HCT116 (cell line): Measurements from ENCODE around the gene GPR180. TPM values are rescaled to one million over a fixed set of nuclear protein-coding genes. Genes with fewer than 3 reads are reported as not detected.
"Not testable (repeated sequence)": the region's sequence is repeated elsewhere in the genome, so short reads cannot be mapped to it uniquely, and the experiment has no call there.

ENCODE experiments used
- ATAC-seq: fragments of 200-7000 bp; cut with Tn5 transposase; 2 replicates; pipeline ENCODE4 v1.9.1; 2020; ENCODE audit warnings: mild to moderate bottlenecking, moderate library complexity
- BruUV-seq: library from RNA; stranded (reverse); fragments of 400-500 nt; replicated peaks from 2 replicates; lab custom pipeline; 2021; lab: Mats Ljungman, UMichigan
- CTCF ChIA-PET: fragments of 300-600 bp; sonication (Branson Sonifier 250); formaldehyde crosslinking; loops from one replicate; lab custom pipeline; 2021; ENCODE audit warnings: antibody characterized with exemption; lab: Charles Lee
- POLR2A ChIA-PET: fragments of 300-600, 350-600 bp; sonication (Branson Sonifier 250); formaldehyde crosslinking; loops from one replicate; lab custom pipeline; 2021; ENCODE audit warnings: antibody characterized with exemption; lab: Charles Lee
- RAD21 ChIA-PET, 2 experiments: fragments of 300-600 bp; sonication (Branson Sonifier 250); formaldehyde crosslinking; loops; one replicate each; lab custom pipeline; 2023; ENCODE audit warnings: low total read pairs in 2 of 2; ENCODE audit not compliant: uncharacterized antibody in 2 of 2, unreplicated experiment in 2 of 2, low non-redundant PET in 1 of 2; lab: Charles Lee
- DNase-seq: peaks from one replicate; pipeline ENCODE4 v3.0.0-alpha.2; 2010; ENCODE audit warnings: low read depth, low spot score
- H2AFZ ChIP-seq: fragments of 200-600 bp; shearing (Covaris generic), sonication (generic); 2 replicates; pipeline ENCODE4 v1.6.1; 2017; ENCODE audit warnings: low read depth, mixed run types, mixed read lengths, antibody characterized with exemption, low read length; ENCODE audit not compliant: poor library complexity, severe bottlenecking
- H3K27ac ChIP-seq: 2 replicates; pipeline ENCODE4 v1.5.1; 2012; ENCODE audit warnings: low read depth, low read length
- H3K27me3 ChIP-seq: fragments of 200-600 bp; sonication (generic); 2 replicates; pipeline ENCODE4 v1.6.1; 2016; ENCODE audit warnings: mixed run types, low read length, mixed read lengths; ENCODE audit not compliant: insufficient read depth
- H3K36me3 ChIP-seq, 2 experiments: fragments of 200-500 bp in 1 of 2; fragments of 200-600 bp in 1 of 2; sonication (Bioruptor generic) in 1 of 2; sonication (generic) in 1 of 2; 2 replicates each; pipeline versions ENCODE4 v1.5.1 to v1.6.1; 2014 to 2016; ENCODE audit warnings: low read length in 2 of 2, inconsistent platforms in 1 of 2, mixed read lengths in 1 of 2, mixed run types in 1 of 2; ENCODE audit not compliant: insufficient read depth in 2 of 2, control insufficient read depth in 1 of 2
- H3K4me1 ChIP-seq, 2 experiments: fragments of 200-600 bp in 1 of 2; sonication (generic) in 1 of 2; 2 replicates each; pipeline versions ENCODE4 v1.5.1 to v1.6.1; 2012 to 2017; ENCODE audit warnings: low read length in 2 of 2, inconsistent platforms in 1 of 2, mild to moderate bottlenecking in 1 of 2, mixed read lengths in 1 of 2, mixed run types in 1 of 2, moderate library complexity in 1 of 2; ENCODE audit not compliant: insufficient read depth in 2 of 2, control insufficient read depth in 1 of 2
- H3K4me2 ChIP-seq: fragments of 200-600 bp; sonication (generic); 2 replicates; pipeline ENCODE4 v1.6.1; 2017; ENCODE audit warnings: mixed run types, low read length, mixed read lengths
- H3K4me3 ChIP-seq, 2 experiments: fragments of 200-600 bp in 1 of 2; sonication (generic) in 1 of 2; replicated peaks in 1 of 2; 2 replicates each; pipeline ENCODE4 v1.5.1; 2011 to 2016; ENCODE audit warnings: low read length in 2 of 2, control low read depth in 1 of 2, low read depth in 1 of 2, mild to moderate bottlenecking in 1 of 2, mixed read lengths in 1 of 2, mixed run types in 1 of 2
- H3K79me2 ChIP-seq: fragments of 200-600 bp; sonication (generic); 2 replicates; pipeline ENCODE4 v1.6.1; 2017; ENCODE audit warnings: mild to moderate bottlenecking, mixed run types, low read length, moderate library complexity, mixed read lengths; ENCODE audit not compliant: insufficient read depth
- H3K9ac ChIP-seq: fragments of 200-600 bp; sonication (generic); 2 replicates; pipeline ENCODE4 v1.6.1; 2016; ENCODE audit warnings: low read length, mixed read lengths
- H3K9me2 ChIP-seq: fragments of 200-600 bp; sonication (generic), shearing (Covaris generic); 2 replicates; pipeline ENCODE4 v1.6.1; 2017; ENCODE audit warnings: mixed run types, mild to moderate bottlenecking, moderate library complexity; ENCODE audit not compliant: insufficient read depth
- H3K9me3 ChIP-seq, 2 experiments: fragments of 200-500 bp in 1 of 2; fragments of 200-600 bp in 1 of 2; sonication (Bioruptor generic) in 1 of 2; sonication (generic) in 1 of 2; 2 replicates each; pipeline ENCODE4 v1.6.1; 2014 to 2017; ENCODE audit warnings: low read length in 2 of 2, mixed read lengths in 2 of 2, inconsistent platforms in 1 of 2, low read depth in 1 of 2, mild to moderate bottlenecking in 1 of 2, mixed run types in 1 of 2, moderate library complexity in 1 of 2; ENCODE audit not compliant: control insufficient read depth in 1 of 2, insufficient read depth in 1 of 2
- H4K20me1 ChIP-seq: fragments of 200-600 bp; sonication (generic), shearing (Covaris generic); 2 replicates; pipeline ENCODE4 v1.6.1; 2017; ENCODE audit warnings: mixed run types, mild to moderate bottlenecking, moderate library complexity; ENCODE audit not compliant: insufficient read depth
- CEBPB ChIP-seq: IDR thresholded peaks from 2 replicates; pipeline ENCODE4 v1.6.1; 2012; ENCODE audit warnings: low read depth
- CTCF ChIP-seq, 3 experiments: fragments of 200-600 bp in 1 of 3; sonication (generic) in 1 of 3; IDR thresholded peaks in 2 of 3; conservative IDR thresholded peaks in 1 of 3; 2 replicates each; pipeline ENCODE4 v1.5.1; 2012 to 2017; ENCODE audit warnings: low read depth in 2 of 3, low read length in 2 of 3, antibody characterized with exemption in 1 of 3, borderline replicate concordance in 1 of 3, control low read depth in 1 of 3, mild to moderate bottlenecking in 1 of 3, mixed read lengths in 1 of 3, mixed run types in 1 of 3, moderate library complexity in 1 of 3; ENCODE audit not compliant: insufficient read depth in 1 of 3
- EZH2 ChIP-seq: fragments of 200-600 bp; sonication (generic); IDR thresholded peaks from 2 replicates; pipeline ENCODE4 v1.6.1; 2017; ENCODE audit warnings: antibody characterized with exemption, mixed run types
- TCF7L2 ChIP-seq: IDR thresholded peaks from 2 replicates; pipeline ENCODE4 v1.7.0; 2011; ENCODE audit warnings: borderline replicate concordance, inconsistent platforms; ENCODE audit not compliant: insufficient read depth, insufficient read length; ENCODE audit errors: extremely low read depth
- YY1 ChIP-seq: IDR thresholded peaks from 2 replicates; pipeline ENCODE4 v1.6.1; 2011; ENCODE audit warnings: low read length, low read depth, moderate library complexity, mild to moderate bottlenecking; ENCODE audit not compliant: insufficient replicate concordance; ENCODE audit errors: extremely low read depth
- intact Hi-C: fragments of 100-400 bp; cut with micrococcal nuclease; formaldehyde crosslinking; loops from 2 replicates; pipeline ENCODE4 v1.10.0; 2022
- total RNA-seq: library from RNA; stranded (reverse); gene quantifications from one replicate; pipeline ENCODE4 v1.2.1, GENCODE V29; 2021; ENCODE audit not compliant: unreplicated experiment

GPR180 gene
- total RNA-seq, 1 experiment from 2014 or later: 6.4 TPM

- TF ChIP-seq EZH2: no peak
- no peak for TF ChIP-seq CEBPB
- TF ChIP-seq, all 23 proteins: peak for 0
Observed at GRCh38 chr13:94630858-94631257, 29.2 kb downstream of the GPR180 start (continued).

GRCh38 chr13:94632226-94632980 is 30.7 kb downstream of the GPR180 start:
- Histone ChIP-seq H3K27ac (no peak overlapping the region), H2AFZ (no peak overlapping the region), H3K4me1 (no peaks in the 10 kb centered on the region), H3K27me3 (no peaks in the 10 kb centered on the region), H3K36me3 (no peaks in the 10 kb centered on the region), H3K4me3 (no peak overlapping the region), H3K79me2 (no peaks in the 10 kb centered on the region), H3K9me3 (no peaks in the 10 kb centered on the region), H3K9me2 (no peaks in the 10 kb centered on the region), H4K20me1 (no peaks in the 10 kb centered on the region), H3K9ac (no peak overlapping the region), H3K4me2 (no peak overlapping the region)
- intact Hi-C loops: no loop called here
- no peak for DNase-seq
- ChIA-PET CTCF (no interaction called here), POLR2A (no interaction called here), RAD21 (no interaction called here)
- BruUV-seq: no TSS peak
- TF ChIP-seq TCF7L2: no peak
- no peak for TF ChIP-seq CTCF (IDR thresholded peaks at IDR 0.05 in 2 of 3, conservative IDR thresholded peaks at IDR 0.05 in 1 of 3; ENCODE audit: borderline replicate concordance in 1 of 3, insufficient read depth in 1 of 3, low read depth in 2 of 3, low read length in 2 of 3)
- no peak for TF ChIP-seq YY1
- ATAC-seq: no peak

- H3K27me3 ChIP-seq, POLR2A ChIA-PET, BruUV-seq, H2AFZ ChIP-seq, CTCF ChIA-PET, H3K4me1 ChIP-seq, H3K9me2 ChIP-seq, intact Hi-C loops, H3K9me3 ChIP-seq, H3K79me2 ChIP-seq, H4K20me1 ChIP-seq, ATAC-seq, H3K36me3 ChIP-seq, RAD21 ChIA-PET, H3K4me3 ChIP-seq, H3K27ac ChIP-seq, H3K4me2 ChIP-seq, DNase-seq, H3K9ac ChIP-seq: not testable (repeated sequence)
Observed at GRCh38 chr13:94636096-94636495, 34.4 kb downstream of the GPR180 start.
